ENCODE measurements around the gene SP3. TPM values are rescaled to one million over a fixed set of nuclear protein-coding genes. Genes with fewer than 3 reads are reported as not detected.

Gene SP3
- total and polyA plus RNA-seq, 2 experiments from 2014 or later, result 24.1 to 110 TPM

- Histone ChIP-seq H3F3A (replicated peaks; ENCODE audit: low read depth) (no peaks in the 10 kb centered on the region), H3K4me2 (peak overlapping the region; percentile 82), H4K20me1 (replicated peaks; ENCODE audit: insufficient read depth) (no peaks in the 10 kb centered on the region), H3K36me3 (ENCODE audit: insufficient read depth) (no peaks in the 10 kb centered on the region), H2AFZ (no peak overlapping the region), H3K27ac (ENCODE audit: low read depth) (peak overlapping the region; percentile 39; the same call in 1 of the 2 replicates), H3K4me1 (ENCODE audit: insufficient read depth) (peaks cover 26% of the 10 kb centered on the region), H3K27me3 (ENCODE audit: insufficient read depth) (peaks cover 12% of the 10 kb centered on the region; the same call in 1 of the 2 replicates), H3K9me2 (ENCODE audit: insufficient read depth) (no peaks in the 10 kb centered on the region), H3K79me2 (replicated peaks; ENCODE audit: insufficient read depth) (no peaks in the 10 kb centered on the region), H3K4me3 (peak overlapping the region; percentile 59; the same call in 1 of the 2 replicates)
- no peaks in the 10 kb centered on the region for H3K36me3 Mint-ChIP-seq (ENCODE audit: low read depth)
- H3K4me1 Mint-ChIP-seq, result peaks cover 25% of the 10 kb centered on the region
- H3K4me3 Mint-ChIP-seq, result peak overlapping the region; percentile 53; the same call in 2 of the 3 replicates
- H3K27me3 Mint-ChIP-seq (ENCODE audit: insufficient read depth, low read depth, poor library complexity), result peaks cover 6% of the 10 kb centered on the region
- TF ChIP-seq JUNB (IDR thresholded peaks at IDR 0.05; ENCODE audit: unreplicated experiment) (no peak), NANOG (IDR thresholded peaks at IDR 0.05; ENCODE audit: borderline replicate concordance) (no peak), ETS1 (IDR thresholded peaks at IDR 0.05) (no peak), CTCF (conservative IDR thresholded peaks at IDR 0.05; ENCODE audit: low read depth in 2 of 2) (no peak)
- peak overlapping the region; percentile 63 for H3K27ac Mint-ChIP-seq
- no peaks in the 10 kb centered on the region for H3K9me3 Mint-ChIP-seq
- peak; percentile 4; the same call in 2 of the 3 replicates for ATAC-seq
- DNase-seq (ENCODE audit: low spot score), result peak; percentile 59
These were observed 49.0 kb upstream of the SP3 start for GRCh38 chr2:174014011-174014698.

GRCh38 chr2:174013315-174013751 lies 48.2 kb upstream of the SP3 start:
- peaks cover 12% of the 10 kb centered on the region; the same call in 1 of the 2 replicates for H3K27me3 ChIP-seq (ENCODE audit: insufficient read depth)
- no peaks in the 10 kb centered on the region for H3K36me3 ChIP-seq (ENCODE audit: insufficient read depth)
- Mint-ChIP-seq H3K27me3 (ENCODE audit: insufficient read depth, low read depth, poor library complexity) (peaks cover 6% of the 10 kb centered on the region), H3K4me3 (peak overlapping the region; percentile 53), H3K4me1 (peaks cover 26% of the 10 kb centered on the region), H3K9me3 (no peaks in the 10 kb centered on the region), H3K27ac (peak overlapping the region; percentile 7; the same call in 1 of the 2 replicates), H3K36me3 (ENCODE audit: low read depth) (no peaks in the 10 kb centered on the region)
- H3K27ac ChIP-seq (ENCODE audit: low read depth), result peak overlapping the region; percentile 80; the same call in 1 of the 2 replicates
- H4K20me1 ChIP-seq (replicated peaks; ENCODE audit: insufficient read depth), result no peaks in the 10 kb centered on the region
- H3K79me2 ChIP-seq (replicated peaks; ENCODE audit: insufficient read depth), result no peaks in the 10 kb centered on the region
- peaks cover 26% of the 10 kb centered on the region for H3K4me1 ChIP-seq (ENCODE audit: insufficient read depth)
- H3F3A ChIP-seq (replicated peaks; ENCODE audit: low read depth), result no peaks in the 10 kb centered on the region
- peak overlapping the region; percentile 96 for H2AFZ ChIP-seq
- peak overlapping the region; percentile 82 for H3K4me2 ChIP-seq
- peak; percentile 48 for ATAC-seq
- peak; percentile 43 for DNase-seq (ENCODE audit: low spot score)
- H3K9me2 ChIP-seq (ENCODE audit: insufficient read depth), result no peaks in the 10 kb centered on the region
- H3K4me3 ChIP-seq, result peak overlapping the region; percentile 59
- TF ChIP-seq EZH2 (IDR thresholded peaks at IDR 0.05; ENCODE audit: low read depth, unreplicated experiment), result no peak
- TF ChIP-seq ETS1 (IDR thresholded peaks at IDR 0.05), result no peak
- TF ChIP-seq POLR2AphosphoS5 (IDR thresholded peaks at IDR 0.05; ENCODE audit: low read depth), result no peak
- TF ChIP-seq STAT1 (IDR thresholded peaks at IDR 0.05; ENCODE audit: unreplicated experiment), result no peak
- TF ChIP-seq JUNB (IDR thresholded peaks at IDR 0.05; ENCODE audit: unreplicated experiment), result no peak
- no peak for TF ChIP-seq ZNF114 (CRISPR knock-in tag; IDR thresholded peaks at IDR 0.05)
- TF ChIP-seq CREB1 (CRISPR knock-in tag; IDR thresholded peaks at IDR 0.05; ENCODE audit: low read depth), result no peak
- no peak for TF ChIP-seq NANOG (IDR thresholded peaks at IDR 0.05; ENCODE audit: borderline replicate concordance)
- no peak for TF ChIP-seq ZNF331 (CRISPR knock-in tag; IDR thresholded peaks at IDR 0.05; ENCODE audit: low read depth)
- no peak for TF ChIP-seq EZH2phosphoT487 (IDR thresholded peaks at IDR 0.05; ENCODE audit: unreplicated experiment)

All from GM23338 (cell line).